ENCODE measurements around the gene CYP21A2. TPM values are rescaled to one million over a fixed set of nuclear protein-coding genes. Genes with fewer than 3 reads are reported as not detected.

The CYP21A2 gene
- total RNA-seq = not detected in 2 replicates

DNA sequence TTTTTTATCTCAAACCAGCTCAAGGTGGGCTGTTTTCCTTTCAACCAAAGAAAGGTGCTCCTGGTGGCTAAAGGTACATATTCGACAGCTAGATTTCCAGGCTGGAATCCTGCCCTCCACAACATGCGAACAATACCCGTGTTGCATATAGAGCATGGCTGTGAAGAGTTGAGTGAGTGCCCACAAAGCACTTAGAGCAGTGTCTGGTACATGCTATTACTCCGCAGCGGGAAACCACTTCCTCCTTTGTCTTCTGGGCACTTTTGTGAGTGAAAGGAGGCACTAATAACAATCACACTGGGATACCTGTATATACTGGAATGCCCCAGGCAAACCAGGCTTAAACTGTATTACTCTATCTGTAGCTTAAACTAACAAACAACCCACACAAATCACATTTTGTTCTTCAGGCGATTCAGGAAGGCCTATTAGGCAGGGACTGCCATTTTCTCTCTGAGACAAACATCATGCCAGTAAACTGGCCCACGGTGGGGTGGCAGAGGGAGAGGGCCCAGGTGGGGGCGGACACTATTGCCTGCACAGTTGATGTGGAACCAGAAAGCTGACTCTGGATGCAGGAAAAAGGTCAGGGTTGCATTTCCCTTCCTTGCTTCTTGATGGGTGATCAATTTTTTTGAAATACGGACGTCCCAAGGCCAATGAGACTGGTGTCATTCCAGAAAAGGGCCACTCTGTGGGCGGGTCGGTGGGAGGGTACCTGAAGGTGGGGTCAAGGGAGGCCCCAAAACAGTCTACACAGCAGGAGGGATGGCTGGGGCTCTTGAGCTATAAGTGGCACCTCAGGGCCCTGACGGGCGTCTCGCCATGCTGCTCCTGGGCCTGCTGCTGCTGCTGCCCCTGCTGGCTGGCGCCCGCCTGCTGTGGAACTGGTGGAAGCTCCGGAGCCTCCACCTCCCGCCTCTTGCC, at the start of gene CYP21A2:
Gene CYP21A2, plus strand, starts transcription at position 818 of the 927 bp plus-strand sequence. Its CDS starts 8 bp downstream, at position 826.

DNA sequence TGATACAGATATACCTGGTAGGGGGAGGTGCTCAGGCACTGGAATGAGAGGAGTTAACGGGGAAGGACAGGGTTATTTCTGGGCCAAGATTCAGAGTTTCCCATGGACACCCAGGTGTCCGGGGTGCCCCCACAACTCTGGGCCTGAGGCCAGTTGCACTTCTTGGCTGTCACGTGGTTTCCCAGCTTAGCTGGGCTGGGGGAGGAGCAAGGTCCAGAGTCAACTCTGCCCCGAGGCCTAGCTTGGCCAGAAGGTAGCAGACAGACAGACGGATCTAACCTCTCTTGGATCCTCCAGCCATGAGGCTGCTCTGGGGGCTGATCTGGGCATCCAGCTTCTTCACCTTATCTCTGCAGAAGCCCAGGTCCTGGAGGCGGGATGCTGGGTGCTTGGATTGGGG, 23.7 kb upstream of the CYP21A2 start, which contains the start of gene C4B:
Gene C4B, plus strand, starts transcription at position 249 of the 400 bp plus-strand sequence. Its CDS starts 51 bp downstream, at position 300.

Small RNAs within 50 kb of the gene (small RNA-seq; reads per million reads assigned to genes)
- not detected for gene RNA5SP206 (ENCODE audit: low replicate concordance)

Other genes starting within 250 kb of the CYP21A2 start
- gene VARS1, start 242.7 kb upstream of the CYP21A2 start, total RNA-seq = 51.6 and 105 TPM in 2 replicates
- 19.9 and 54.0 TPM in 2 replicates for gene LSM2, start 231.4 kb upstream of the CYP21A2 start, total RNA-seq
- gene HSPA1L, start 223.1 kb upstream of the CYP21A2 start, total RNA-seq = 0.72 and 0.88 TPM in 2 replicates
- gene HSPA1A, start 222.9 kb upstream of the CYP21A2 start, total RNA-seq = 81.4 and 101 TPM in 2 replicates
- gene HSPA1B, start 210.7 kb upstream of the CYP21A2 start, total RNA-seq = 78.3 and 86.0 TPM in 2 replicates
- gene NEU1, start 175.6 kb upstream of the CYP21A2 start, total RNA-seq = 84.3 and 201 TPM in 2 replicates
- under 0.01 TPM in 1 of 2 replicates, not detected in the other for gene SLC44A4, start 159.4 kb upstream of the CYP21A2 start, total RNA-seq
- gene EHMT2, start 140.7 kb upstream of the CYP21A2 start, total RNA-seq = 35.0 and 51.1 TPM in 2 replicates
- gene ZBTB12, start 136.3 kb upstream of the CYP21A2 start, total RNA-seq = 1.4 and 2.8 TPM in 2 replicates
- gene C2, start 110.7 kb upstream of the CYP21A2 start, total RNA-seq = 0.29 and 14.2 TPM in 2 replicates
- 2.3 and 62.8 TPM in 2 replicates for gene CFB, start 92.3 kb upstream of the CYP21A2 start, total RNA-seq
- gene NELFE, start 79.4 kb upstream of the CYP21A2 start, total RNA-seq = 125 and 137 TPM in 2 replicates
- gene SKIC2, start 79.2 kb upstream of the CYP21A2 start, total RNA-seq = 51.0 and 70.0 TPM in 2 replicates
- gene DXO, start 66.3 kb upstream of the CYP21A2 start, total RNA-seq = 17.3 and 31.7 TPM in 2 replicates
- 1.7 and 10.3 TPM in 2 replicates for gene C4A, start 56.4 kb upstream of the CYP21A2 start, total RNA-seq
- 1.4 and 6.3 TPM in 2 replicates for gene C4B, start 23.6 kb upstream of the CYP21A2 start, total RNA-seq
- 3.0 and 81.8 TPM in 2 replicates for gene TNXB, start 70.9 kb downstream of the CYP21A2 start, total RNA-seq
- 28.8 and 39.2 TPM in 2 replicates for gene ATF6B, start 89.8 kb downstream of the CYP21A2 start, total RNA-seq
- gene FKBPL, start 91.9 kb downstream of the CYP21A2 start, total RNA-seq = 5.9 and 6.4 TPM in 2 replicates
- 0.29 and 0.44 TPM in 2 replicates for gene PRRT1, start 113.5 kb downstream of the CYP21A2 start, total RNA-seq
- gene PPT2, start 115.7 kb downstream of the CYP21A2 start, total RNA-seq = 25.8 and 46.8 TPM in 2 replicates
- 0.44 and 0.86 TPM in 2 replicates for gene EGFL8, start 126.2 kb downstream of the CYP21A2 start, total RNA-seq
- gene AGPAT1, start 137.7 kb downstream of the CYP21A2 start, total RNA-seq = 43.3 and 48.4 TPM in 2 replicates
- gene RNF5, start 140.0 kb downstream of the CYP21A2 start, total RNA-seq = 24.3 and 35.6 TPM in 2 replicates
- gene AGER, start 145.8 kb downstream of the CYP21A2 start, total RNA-seq = 0.29 and 0.66 TPM in 2 replicates
- 51.4 and 57.8 TPM in 2 replicates for gene PBX2, start 151.8 kb downstream of the CYP21A2 start, total RNA-seq
- gene GPSM3, start 154.2 kb downstream of the CYP21A2 start, total RNA-seq = 5.5 and 10.9 TPM in 2 replicates
- gene NOTCH4, start 185.7 kb downstream of the CYP21A2 start, total RNA-seq = 0.44 and 1.1 TPM in 2 replicates